CD4-positive, alpha-beta T cell treated with Interleukin-15 for 4 hours (primary cell): ENCODE measurements around the gene ZMIZ2.
"Not testable (repeated sequence)": the region's sequence is repeated elsewhere in the genome, so short reads cannot be mapped to it uniquely, and the experiment has no call there.

Experiments
- DNase-seq: peaks from one replicate; pipeline ENCODE4 v3.0.0-alpha.2; 2020; ENCODE audit warnings: low spot score

ZMIZ2 gene

GRCh38 chr7:44748045-44748947, at the start of gene ZMIZ2:
ZMIZ2 (plus strand) TSS chr7:44748847; CDS start chr7:44756250, 7,403 bp downstream.
- DNase-seq: peak; percentile 91

GRCh38 chr7:44699598-44699997, 49.0 kb upstream of the ZMIZ2 start:
- not testable (repeated sequence) for DNase-seq

- DNase-seq: no peak
These were observed 48.3 kb upstream of the ZMIZ2 start for GRCh38 chr7:44700322-44700721.

GRCh38 chr7:44703391-44703790, 45.3 kb upstream of the ZMIZ2 start:
- not testable (repeated sequence) for DNase-seq

GRCh38 chr7:44703921-44704320, 44.7 kb upstream of the ZMIZ2 start:
- no peak for DNase-seq

GRCh38 chr7:44705434-44705833, 43.2 kb upstream of the ZMIZ2 start:
- no peak for DNase-seq

- no peak for DNase-seq
These were observed 41.7 kb upstream of the ZMIZ2 start for GRCh38 chr7:44706788-44707557.

GRCh38 chr7:44707558-44708230, 41.0 kb upstream of the ZMIZ2 start:
- DNase-seq: no peak

GRCh38 chr7:44709011-44709915, 39.4 kb upstream of the ZMIZ2 start:
- no peak for DNase-seq

- no peak for DNase-seq
These were observed 38.6 kb upstream of the ZMIZ2 start for GRCh38 chr7:44709945-44710596.

GRCh38 chr7:44711528-44711927, 37.1 kb upstream of the ZMIZ2 start:
- DNase-seq: no peak

GRCh38 chr7:44712012-44712411, 36.6 kb upstream of the ZMIZ2 start:
- no peak for DNase-seq

GRCh38 chr7:44713141-44713540, 35.5 kb upstream of the ZMIZ2 start:
- no peak for DNase-seq

- DNase-seq: no peak
These were observed 34.8 kb upstream of the ZMIZ2 start for GRCh38 chr7:44713680-44714335.

GRCh38 chr7:44716205-44716604, 32.4 kb upstream of the ZMIZ2 start:
- no peak for DNase-seq

- no peak for DNase-seq
These were observed 28.3 kb upstream of the ZMIZ2 start for GRCh38 chr7:44720301-44720700.

GRCh38 chr7:44724276-44724675, 24.4 kb upstream of the ZMIZ2 start:
- DNase-seq: no peak

- not testable (repeated sequence) for DNase-seq
These were observed 22.4 kb upstream of the ZMIZ2 start for GRCh38 chr7:44726250-44726649.

GRCh38 chr7:44727158-44727936, 21.3 kb upstream of the ZMIZ2 start:
- no peak for DNase-seq

GRCh38 chr7:44727937-44728262, 20.7 kb upstream of the ZMIZ2 start:
- DNase-seq: no peak
